Tibial nerve (tissue), 4 donors: ENCODE data around the gene SAMD3. TPM values are rescaled to one million over a fixed set of nuclear protein-coding genes. Genes with fewer than 3 reads are reported as not detected.

Source experiments
- DNase-seq, 2 donors: peaks; one replicate each; pipeline ENCODE4 v3.0.0-alpha.2; 2019; ENCODE audit warnings: low spot score in 2 of 2
- H3K27ac ChIP-seq, 4 donors: fragments of 200-600 bp; sonication (generic) in 3 of 4; one replicate each; pipeline ENCODE4 v1.5.1; 2017 to 2019; ENCODE audit warnings: mild to moderate bottlenecking in 1 of 4
- H3K27me3 ChIP-seq, 2 donors: fragments of 200-600 bp; sonication (generic) in 1 of 2; one replicate each; pipeline versions ENCODE4 v1.5.1 to v1.6.0; 2017 to 2019
- H3K36me3 ChIP-seq, 3 donors: fragments of 200-600 bp; sonication (generic); one replicate each; pipeline ENCODE4 v1.5.1; 2018 to 2019
- H3K4me1 ChIP-seq, 4 donors: fragments of 200-600 bp; sonication (generic) in 3 of 4; one replicate each; pipeline ENCODE4 v1.5.1; 2017 to 2019
- H3K4me3 ChIP-seq, 4 donors: fragments of 200-600 bp; sonication (generic) in 3 of 4; one replicate each; pipeline ENCODE4 v1.5.1; 2017 to 2019; ENCODE audit warnings: mild to moderate bottlenecking in 1 of 4, moderate library complexity in 1 of 4
- H3K9me3 ChIP-seq, 4 donors: fragments of 200-600 bp; sonication (generic) in 3 of 4; one replicate each; pipeline ENCODE4 v1.5.1; 2017 to 2019
- EP300 ChIP-seq, 2 donors: sonication (generic); formaldehyde crosslinking; IDR thresholded peaks; one replicate each; pipeline ENCODE4 v1.6.1; 2017; ENCODE audit warnings: antibody characterized with exemption in 2 of 2, mild to moderate bottlenecking in 1 of 2
- POLR2A ChIP-seq, 2 donors: fragments of 450-650 bp; IDR thresholded peaks; one replicate each; pipeline ENCODE4 v1.6.1; 2017; ENCODE audit warnings: antibody characterized with exemption in 2 of 2, mild to moderate bottlenecking in 2 of 2, moderate library complexity in 2 of 2
- WGBS, 2 donors: methylation state at CpG; one replicate each; pipeline ENCODE4 v1.1.5; 2018; 5-methylcytosine and 5-hydroxymethylcytosine counted together
- total RNA-seq, 4 donors: library from RNA; depleted of rRNA; stranded (reverse); fragments of >200 nt; gene quantifications; one replicate each; pipeline ENCODE4 v1.1.0, GENCODE V29; 2016
- TF ChIP-seq, protein P1 (sequence below), 5 experiments: fragments of 200-600 bp in 3 of 5; fragments of 450-650 bp in 2 of 5; sonication (generic) in 3 of 5; IDR thresholded peaks; one replicate each; pipeline ENCODE4 v1.5.1; 2016 to 2019; ENCODE audit warnings: antibody characterized with exemption in 5 of 5, mild to moderate bottlenecking in 3 of 5, moderate library complexity in 2 of 5

The SAMD3 gene
- total RNA-seq, 4 donors from 2014 or later = 0.44 to 4.0 (median 1.4) TPM

DNA sequence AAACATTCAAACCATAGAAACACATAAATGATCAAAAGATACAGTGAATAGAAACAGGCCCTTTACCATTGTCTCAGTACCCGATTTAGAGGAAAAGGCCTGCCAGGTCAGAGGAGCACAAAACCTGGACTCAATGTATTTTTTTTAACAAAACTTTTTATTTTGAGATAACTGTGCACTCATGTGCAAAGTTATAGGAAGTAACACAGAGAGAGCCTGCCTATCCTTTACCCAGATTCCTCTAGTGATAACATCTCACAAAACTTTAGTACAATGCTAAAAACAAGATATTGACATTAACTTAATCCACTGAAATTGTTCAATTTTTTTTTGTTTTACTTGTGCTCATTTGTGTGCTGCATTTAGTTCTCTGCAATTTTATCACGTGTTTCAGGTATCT, 36.8 kb upstream of the SAMD3 start:
- no peak for DNase-seq

DNA sequence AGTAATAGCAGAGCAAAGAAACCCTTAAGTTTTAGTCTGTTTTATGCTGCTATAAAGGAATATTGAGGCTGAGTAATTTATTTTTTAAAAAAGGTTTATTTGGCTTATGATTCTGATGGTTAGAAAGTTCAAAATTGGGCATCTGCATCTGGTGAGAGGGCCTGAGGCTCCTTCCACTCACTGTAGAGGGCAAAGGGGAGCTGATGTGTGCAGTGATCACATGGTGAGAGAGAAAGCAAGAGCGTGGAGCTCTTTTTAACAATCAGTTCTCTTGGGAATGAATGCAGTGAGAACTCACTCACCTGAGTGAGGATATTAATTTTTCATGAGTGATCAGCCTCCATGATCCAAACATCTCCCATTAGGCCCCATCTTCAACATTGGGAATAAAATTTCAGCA, 36.4 kb upstream of the SAMD3 start:
- DNase-seq = no peak
- H3K27me3 ChIP-seq = no peaks in the 10 kb centered on the region
- WGBS, 2 donors = 36 to 93% methylated on average over 1 of the region's 1 CpG
- H3K9me3 ChIP-seq = no peaks in the 10 kb centered on the region
- no peak overlapping the region for H3K4me3 ChIP-seq
- TF ChIP-seq POLR2A (IDR thresholded peaks at IDR 0.05) (no peak), EP300 (IDR thresholded peaks at IDR 0.05) (no peak)
- TF ChIP-seq, protein P1, sequence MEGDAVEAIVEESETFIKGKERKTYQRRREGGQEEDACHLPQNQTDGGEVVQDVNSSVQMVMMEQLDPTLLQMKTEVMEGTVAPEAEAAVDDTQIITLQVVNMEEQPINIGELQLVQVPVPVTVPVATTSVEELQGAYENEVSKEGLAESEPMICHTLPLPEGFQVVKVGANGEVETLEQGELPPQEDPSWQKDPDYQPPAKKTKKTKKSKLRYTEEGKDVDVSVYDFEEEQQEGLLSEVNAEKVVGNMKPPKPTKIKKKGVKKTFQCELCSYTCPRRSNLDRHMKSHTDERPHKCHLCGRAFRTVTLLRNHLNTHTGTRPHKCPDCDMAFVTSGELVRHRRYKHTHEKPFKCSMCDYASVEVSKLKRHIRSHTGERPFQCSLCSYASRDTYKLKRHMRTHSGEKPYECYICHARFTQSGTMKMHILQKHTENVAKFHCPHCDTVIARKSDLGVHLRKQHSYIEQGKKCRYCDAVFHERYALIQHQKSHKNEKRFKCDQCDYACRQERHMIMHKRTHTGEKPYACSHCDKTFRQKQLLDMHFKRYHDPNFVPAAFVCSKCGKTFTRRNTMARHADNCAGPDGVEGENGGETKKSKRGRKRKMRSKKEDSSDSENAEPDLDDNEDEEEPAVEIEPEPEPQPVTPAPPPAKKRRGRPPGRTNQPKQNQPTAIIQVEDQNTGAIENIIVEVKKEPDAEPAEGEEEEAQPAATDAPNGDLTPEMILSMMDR (IDR thresholded peaks at IDR 0.05) = no peak
- no peaks in the 10 kb centered on the region for H3K4me1 ChIP-seq
- H3K36me3 ChIP-seq = no peaks in the 10 kb centered on the region
- H3K27ac ChIP-seq = no peak overlapping the region

More for the DNA sequence above, 36.8 kb upstream of the SAMD3 start:
- no peaks in the 10 kb centered on the region for H3K4me1 ChIP-seq
- 86 to 87% methylated on average over 2 of the region's 2 CpGs for WGBS, 2 donors
- no peaks in the 10 kb centered on the region for H3K9me3 ChIP-seq
- H3K36me3 ChIP-seq = no peaks in the 10 kb centered on the region
- no peaks in the 10 kb centered on the region for H3K27me3 ChIP-seq
- TF ChIP-seq EP300 (IDR thresholded peaks at IDR 0.05) (no peak), POLR2A (IDR thresholded peaks at IDR 0.05) (no peak)
- TF ChIP-seq, protein P1 (IDR thresholded peaks at IDR 0.05) = no peak
- no peak overlapping the region for H3K27ac ChIP-seq
- no peak overlapping the region for H3K4me3 ChIP-seq

DNA sequence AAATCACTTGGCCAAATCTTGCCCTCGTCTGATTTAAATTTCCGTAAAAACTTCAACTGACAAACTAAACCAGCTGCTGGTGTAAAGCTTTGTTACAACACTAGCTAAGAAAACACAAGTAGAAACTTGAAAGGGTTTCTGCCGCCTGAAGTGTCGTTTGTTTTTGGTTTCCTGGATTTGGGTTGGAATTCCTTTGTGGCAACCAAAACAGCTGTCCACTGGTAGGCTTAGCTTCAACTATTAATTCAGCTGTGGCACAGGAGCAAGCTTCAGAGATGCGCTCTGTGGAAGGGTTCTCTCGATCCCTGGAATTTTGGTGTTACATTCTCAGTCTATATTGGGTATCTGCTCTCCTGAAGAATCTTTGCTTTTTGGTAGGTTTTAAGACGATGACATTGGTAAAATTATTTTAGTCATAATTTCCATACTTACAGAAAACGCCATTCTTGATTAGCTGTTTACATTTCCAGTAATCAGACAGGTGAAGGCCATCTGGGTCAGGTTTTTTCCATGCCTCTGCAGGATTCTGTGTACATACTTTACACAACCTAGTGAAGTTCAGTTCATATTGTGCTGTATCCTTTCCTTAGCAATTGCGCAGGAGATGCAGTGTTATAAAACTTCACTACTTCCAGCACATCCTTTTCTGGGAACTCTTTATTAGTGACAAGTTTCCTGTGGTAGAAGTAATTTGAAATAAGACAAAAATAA, 29.9 kb upstream of the SAMD3 start:
- no peak for DNase-seq
- Histone ChIP-seq H3K27me3 (no peaks in the 10 kb centered on the region), H3K27ac (no peak overlapping the region), H3K4me1 (no peaks in the 10 kb centered on the region), H3K9me3 (no peaks in the 10 kb centered on the region), H3K36me3 (no peaks in the 10 kb centered on the region), H3K4me3 (no peak overlapping the region)
- 62 to 64% methylated on average over 9 of the region's 9 CpGs for WGBS, 2 donors
- no peak for TF ChIP-seq POLR2A (IDR thresholded peaks at IDR 0.05)
- TF ChIP-seq, protein P1 (IDR thresholded peaks at IDR 0.05) = no peak
- no peak for TF ChIP-seq EP300 (IDR thresholded peaks at IDR 0.05)

DNA sequence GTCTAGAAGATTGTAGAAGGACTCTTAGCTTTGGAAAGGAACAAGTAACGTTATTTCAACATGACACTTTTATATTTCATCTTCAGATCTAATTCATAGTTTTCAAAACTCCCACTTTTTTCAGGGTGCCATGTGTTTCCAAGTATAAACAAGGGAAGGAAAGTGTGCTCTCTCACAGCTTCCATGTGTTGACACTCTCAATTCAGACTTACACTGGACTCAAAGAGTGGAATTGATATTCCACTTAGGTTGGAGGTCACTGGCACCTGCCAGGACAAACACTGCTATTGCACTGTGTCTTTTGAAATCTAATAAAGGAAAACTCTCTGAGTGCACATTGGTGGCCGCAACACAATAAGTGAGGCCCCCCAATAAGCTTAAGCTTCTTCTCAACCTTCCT, 22.5 kb upstream of the SAMD3 start:
- Histone ChIP-seq H3K9me3 (no peaks in the 10 kb centered on the region), H3K27ac (no peak overlapping the region), H3K36me3 (no peaks in the 10 kb centered on the region), H3K4me3 (no peak overlapping the region), H3K4me1 (no peaks in the 10 kb centered on the region), H3K27me3 (no peaks in the 10 kb centered on the region)
- TF ChIP-seq POLR2A (IDR thresholded peaks at IDR 0.05) (no peak), EP300 (IDR thresholded peaks at IDR 0.05) (no peak)
- TF ChIP-seq, protein P1 (IDR thresholded peaks at IDR 0.05) = no peak
- 86 to 91% methylated on average over 2 of the region's 2 CpGs for WGBS, 2 donors
- DNase-seq = no peak

DNA sequence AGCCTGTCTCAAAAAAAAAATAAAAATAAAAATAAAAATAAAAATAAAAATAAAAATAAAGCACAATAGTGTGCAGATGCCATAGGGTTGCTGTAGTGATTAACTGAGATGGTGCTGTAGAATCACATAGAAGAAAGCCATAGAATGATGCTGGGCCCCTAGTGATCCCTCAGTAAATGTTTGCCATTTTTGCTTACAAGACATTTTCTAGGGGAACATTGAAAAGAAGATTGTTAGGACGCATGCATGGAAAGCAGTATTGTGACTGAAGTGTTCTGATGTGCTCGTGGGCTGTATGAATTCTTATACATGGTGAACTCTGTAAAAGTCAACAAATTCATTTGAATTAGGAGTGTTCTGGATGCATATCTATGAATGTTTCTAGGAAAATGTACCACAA, 22.0 kb upstream of the SAMD3 start:
- Histone ChIP-seq H3K27me3 (no peaks in the 10 kb centered on the region), H3K36me3 (no peaks in the 10 kb centered on the region), H3K27ac (no peak overlapping the region), H3K4me1 (no peaks in the 10 kb centered on the region), H3K4me3 (no peak overlapping the region), H3K9me3 (no peaks in the 10 kb centered on the region)
- TF ChIP-seq POLR2A (IDR thresholded peaks at IDR 0.05) = no peak
- no peak for TF ChIP-seq EP300 (IDR thresholded peaks at IDR 0.05)
- TF ChIP-seq, protein P1 (IDR thresholded peaks at IDR 0.05) = no peak
- DNase-seq = no peak
- 77 to 84% methylated on average over 2 of the region's 2 CpGs for WGBS, 2 donors
